ENCODE measurements around the gene ZNF408.
"Not testable (repeated sequence)": the region's sequence is repeated elsewhere in the genome, so short reads cannot be mapped to it uniquely, and the experiment has no call there.

Gene ZNF408

GRCh38 chr11:46698597-46698996 lies 2.2 kb upstream of the ZNF408 start:
- DNase-seq: no peak

DNA sequence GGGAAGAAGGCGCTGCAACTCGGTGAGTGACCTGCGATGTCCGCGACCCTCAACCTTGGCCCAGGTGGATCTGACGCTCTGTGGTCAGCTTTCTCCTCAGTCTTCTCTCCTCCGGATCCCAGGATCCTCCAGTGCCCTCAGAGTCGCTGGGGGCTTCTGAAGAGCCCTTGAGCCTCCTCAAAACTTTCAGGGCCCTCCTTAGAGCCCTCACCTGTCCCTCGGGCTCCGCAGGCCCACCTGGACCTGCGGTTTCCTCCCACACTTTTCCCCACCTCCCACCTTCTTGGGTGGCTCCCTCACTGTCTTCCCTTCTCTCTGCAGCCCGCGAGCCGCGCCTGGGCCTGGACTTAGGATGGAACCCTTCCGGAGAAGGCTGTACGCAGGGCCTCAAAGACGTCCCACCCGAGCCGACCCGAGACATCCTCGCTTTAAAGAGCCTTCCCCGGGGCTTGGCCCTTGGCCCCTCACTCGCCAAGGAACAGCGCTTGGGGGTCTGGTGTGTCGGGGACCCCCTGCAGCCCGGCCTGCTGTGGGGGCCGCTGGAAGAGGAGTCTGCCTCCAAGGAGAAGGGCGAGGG lies 335 bp downstream of the ZNF408 start:
- no peak for DNase-seq

GRCh38 chr11:46705070-46705688 lies 4.3 kb downstream of the ZNF408 start:
- DNase-seq: no peak

- DNase-seq: no peak
These were observed 6.1 kb downstream of the ZNF408 start for GRCh38 chr11:46706886-46707285.

DNA sequence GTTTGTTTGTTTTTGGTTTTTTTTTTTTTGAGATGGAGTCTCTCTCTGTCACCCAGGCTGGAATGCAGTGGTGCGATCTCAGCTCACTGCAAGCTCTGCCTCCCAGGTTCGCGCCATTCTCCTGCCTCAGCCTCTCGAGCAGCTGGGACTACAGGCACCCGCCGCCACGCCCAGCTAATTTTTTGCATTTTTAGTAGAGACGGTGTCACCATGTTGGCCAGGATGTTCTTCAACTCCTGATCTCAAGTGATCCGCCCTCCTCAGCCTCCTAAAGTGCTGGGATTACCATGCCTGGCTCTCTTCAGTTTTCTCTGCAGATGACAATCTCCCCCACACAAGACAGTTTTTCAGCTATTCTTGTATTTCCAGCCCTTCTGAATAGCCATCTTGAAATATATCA lies 8.5 kb downstream of the ZNF408 start:
- not testable (repeated sequence) for DNase-seq

GRCh38 chr11:46710821-46711269 lies 10.0 kb downstream of the ZNF408 start:
- DNase-seq: no peak

- no peak for DNase-seq
These were observed 10.5 kb downstream of the ZNF408 start for GRCh38 chr11:46711303-46711702.

DNA sequence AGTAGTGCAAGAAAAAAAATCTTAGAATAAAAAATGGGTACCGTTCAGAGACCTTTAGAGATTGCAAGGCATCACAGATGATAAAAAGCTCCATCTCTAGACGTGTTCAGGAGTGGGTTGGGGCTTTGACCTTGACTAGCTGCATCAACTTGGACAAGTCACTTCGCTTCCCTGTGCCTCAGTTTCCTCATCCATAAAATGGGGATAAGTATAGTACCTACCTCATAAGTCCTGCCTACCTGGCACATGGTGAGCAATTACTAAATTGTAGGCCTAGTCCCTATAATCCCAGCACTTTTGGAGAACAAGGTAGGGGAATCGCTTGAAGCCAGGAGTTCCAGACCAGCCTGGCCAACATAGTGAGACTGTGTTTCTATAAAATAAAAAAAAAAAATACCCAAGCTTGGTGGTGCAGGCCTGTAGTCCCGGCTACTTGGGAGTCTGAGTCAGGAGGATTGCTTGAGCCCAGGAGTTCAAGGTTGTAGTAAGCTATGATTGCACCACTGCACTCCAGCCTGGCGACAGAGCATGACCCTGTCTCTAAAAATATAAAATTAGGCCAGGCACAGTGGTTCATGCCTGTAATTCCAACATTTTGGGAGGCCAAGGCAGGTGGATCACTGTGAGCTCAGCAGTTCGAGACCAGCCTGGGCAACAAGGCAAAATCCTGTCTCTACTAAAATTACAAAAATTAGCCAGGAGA lies 12.2 kb downstream of the ZNF408 start:
- no peak for DNase-seq

- DNase-seq: not testable (repeated sequence)
These were observed 17.0 kb downstream of the ZNF408 start for GRCh38 chr11:46717825-46718154.

- DNase-seq: no peak
These were observed 17.6 kb downstream of the ZNF408 start for GRCh38 chr11:46718155-46719019.

GRCh38 chr11:46719048-46719542 lies 18.3 kb downstream of the ZNF408 start, which contains the start of gene F2:
F2 (plus strand) TSS chr11:46719213; CDS start chr11:46719236, 23 bp downstream.
- no peak for DNase-seq

- DNase-seq: no peak
These were observed 18.9 kb downstream of the ZNF408 start for GRCh38 chr11:46719543-46720218.

DNA sequence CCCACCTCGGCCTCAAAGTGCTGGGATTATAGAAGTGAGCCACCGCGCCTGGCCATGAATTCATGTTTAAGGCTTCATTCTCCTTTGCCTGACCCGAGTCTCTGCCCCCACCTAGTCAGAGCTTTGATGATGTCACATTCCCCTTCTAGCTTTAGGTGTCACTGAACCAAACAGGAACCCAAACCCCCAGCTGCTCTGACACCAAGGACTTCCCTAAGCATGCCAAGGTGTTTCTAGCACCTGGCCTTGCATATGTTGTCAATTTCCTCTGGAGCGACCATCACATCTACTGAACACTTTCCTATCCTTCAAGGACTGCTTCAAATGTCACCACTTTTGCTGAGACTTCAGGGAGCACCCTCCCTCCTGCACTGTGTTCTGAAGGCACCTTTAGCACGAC lies 20.5 kb downstream of the ZNF408 start:
- DNase-seq: no peak

- DNase-seq: no peak
These were observed 21.9 kb downstream of the ZNF408 start for GRCh38 chr11:46722566-46723358.

DNA sequence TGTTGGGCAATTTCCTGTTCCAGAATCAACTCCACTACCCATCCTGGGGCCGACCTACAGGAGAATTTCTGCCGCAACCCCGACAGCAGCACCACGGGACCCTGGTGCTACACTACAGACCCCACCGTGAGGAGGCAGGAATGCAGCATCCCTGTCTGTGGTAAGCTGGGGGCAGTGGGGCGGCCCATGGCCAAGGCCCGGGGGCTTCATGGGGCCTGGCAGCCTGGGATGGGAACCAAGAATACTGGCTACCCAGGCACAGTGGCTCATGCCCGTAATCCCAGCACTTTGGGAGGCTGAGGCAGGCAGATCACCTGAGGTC lies 22.5 kb downstream of the ZNF408 start:
- DNase-seq: no peak

- DNase-seq: no peak
These were observed 23.3 kb downstream of the ZNF408 start for GRCh38 chr11:46724088-46724487.

DNA sequence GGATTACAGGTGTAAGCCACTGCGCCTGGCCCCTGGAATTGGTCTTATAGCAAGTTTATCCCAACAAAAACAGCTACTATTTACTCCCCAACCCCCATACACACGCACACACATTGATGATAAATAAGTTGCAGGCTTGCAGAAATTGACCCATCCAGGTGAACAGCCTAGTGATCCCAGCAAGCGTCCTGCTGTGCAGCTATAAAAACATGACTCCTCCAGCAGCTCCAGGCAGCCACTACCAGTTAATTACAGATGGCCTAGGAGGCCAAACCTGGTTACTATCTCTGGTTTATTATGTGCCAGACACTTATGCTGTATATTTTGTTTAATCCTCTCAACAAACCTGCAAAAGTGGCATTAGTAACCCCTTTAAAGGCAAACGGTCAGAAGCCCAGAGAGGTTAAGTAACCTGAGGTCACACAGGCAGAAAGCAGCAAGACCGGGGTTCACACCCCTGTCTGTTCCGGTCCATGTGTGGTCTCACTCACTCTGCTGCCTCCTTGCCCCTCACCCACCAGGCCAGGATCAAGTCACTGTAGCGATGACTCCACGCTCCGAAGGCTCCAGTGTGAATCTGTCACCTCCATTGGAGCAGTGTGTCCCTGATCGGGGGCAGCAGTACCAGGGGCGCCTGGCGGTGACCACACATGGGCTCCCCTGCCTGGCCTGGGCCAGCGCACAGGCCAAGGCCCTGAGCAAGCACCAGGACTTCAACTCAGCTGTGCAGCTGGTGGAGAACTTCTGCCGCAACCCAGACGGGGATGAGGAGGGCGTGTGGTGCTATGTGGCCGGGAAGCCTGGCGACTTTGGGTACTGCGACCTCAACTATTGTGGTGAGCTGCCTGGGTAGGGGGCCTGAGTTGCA lies 24.7 kb downstream of the ZNF408 start:
- no peak for DNase-seq

GRCh38 chr11:46726206-46726862 lies 25.5 kb downstream of the ZNF408 start:
- no peak for DNase-seq

DNA sequence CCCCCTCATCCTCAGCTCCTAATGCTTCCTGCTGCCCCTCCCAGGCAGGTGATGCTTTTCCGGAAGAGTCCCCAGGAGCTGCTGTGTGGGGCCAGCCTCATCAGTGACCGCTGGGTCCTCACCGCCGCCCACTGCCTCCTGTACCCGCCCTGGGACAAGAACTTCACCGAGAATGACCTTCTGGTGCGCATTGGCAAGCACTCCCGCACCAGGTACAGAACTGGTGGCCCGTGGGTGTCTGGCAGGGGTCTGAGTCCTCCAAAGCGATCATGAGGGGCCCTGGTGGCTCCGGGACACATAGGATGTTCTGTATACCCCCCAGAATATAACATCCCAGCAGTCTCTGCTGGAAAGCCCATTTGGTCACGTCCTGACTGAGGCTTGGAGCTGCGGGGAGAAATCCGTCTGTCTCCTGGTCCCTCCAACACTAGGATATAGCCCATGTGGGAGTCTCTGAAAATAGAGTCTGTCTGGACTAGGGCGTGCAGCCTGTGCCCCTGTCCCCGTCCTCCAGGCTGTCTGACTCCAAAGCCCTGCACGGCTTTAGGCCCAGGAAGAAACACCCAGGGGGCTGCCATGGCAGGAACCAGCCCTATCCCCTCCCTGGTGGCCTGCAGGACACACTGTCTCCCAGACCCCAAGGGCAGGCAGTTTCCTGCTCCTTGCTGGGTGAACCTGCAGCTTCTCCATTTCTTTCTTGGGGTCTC lies 27.3 kb downstream of the ZNF408 start:
- DNase-seq: no peak

DNA sequence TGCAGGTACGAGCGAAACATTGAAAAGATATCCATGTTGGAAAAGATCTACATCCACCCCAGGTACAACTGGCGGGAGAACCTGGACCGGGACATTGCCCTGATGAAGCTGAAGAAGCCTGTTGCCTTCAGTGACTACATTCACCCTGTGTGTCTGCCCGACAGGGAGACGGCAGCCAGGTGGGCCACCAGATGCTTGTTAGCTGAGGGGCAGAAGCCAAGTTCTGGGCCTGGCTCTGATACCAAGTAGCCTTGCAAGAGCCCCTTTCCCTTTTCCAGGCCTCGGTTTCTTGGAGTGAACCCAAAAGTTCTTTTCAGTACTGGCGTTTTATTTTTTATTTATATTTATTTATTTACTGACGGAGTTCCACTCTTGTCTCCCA lies 27.8 kb downstream of the ZNF408 start:
- no peak for DNase-seq
